PC-9 (cell line): Measurements from ENCODE around the gene SHC1. TPM values are rescaled to one million over a fixed set of nuclear protein-coding genes. Genes with fewer than 3 reads are reported as not detected.

Experiments used
- BruUV-seq: library from RNA; stranded (reverse); fragments of 400-500 nt; replicated peaks from 2 replicates; lab custom pipeline; 2021; lab: Mats Ljungman, UMichigan
- CTCF ChIA-PET: fragments of 300-600 bp; sonication (Branson Sonifier 250); formaldehyde crosslinking; loops from one replicate; lab custom pipeline; 2022; ENCODE audit warnings: antibody characterized with exemption; lab: Charles Lee
- POLR2A ChIA-PET: fragments of 300-600 bp; sonication (Branson Sonifier 250); formaldehyde crosslinking; loops from one replicate; lab custom pipeline; 2022; ENCODE audit warnings: antibody characterized with exemption; ENCODE audit not compliant: unreplicated experiment; lab: Charles Lee
- DNase-seq, 2 experiments: peaks; one replicate each; pipeline versions ENCODE4 v3.0.0 to v3.0.0-alpha.2; 2015 to 2022; ENCODE audit warnings: mixed read lengths in 1 of 2
- H2AFZ ChIP-seq: fragments of 200-600 bp; sonication (generic); 2 replicates; pipeline ENCODE4 v1.8.1; 2017; ENCODE audit warnings: antibody characterized with exemption
- H3F3A ChIP-seq: fragments of 200-600 bp; sonication (generic); 2 replicates; pipeline ENCODE4 v1.8.1; 2017; ENCODE audit warnings: antibody characterized with exemption, mild to moderate bottlenecking, low read depth; ENCODE audit not compliant: insufficient read depth
- H3K27ac ChIP-seq: fragments of 200-600 bp; sonication (generic); 2 replicates; pipeline ENCODE4 v1.6.1; 2016; ENCODE audit warnings: mixed run types
- H3K27me3 ChIP-seq: fragments of 200-600 bp; sonication (generic); 2 replicates; pipeline ENCODE4 v1.6.1; 2016; ENCODE audit warnings: low read depth, mixed run types; ENCODE audit not compliant: insufficient read depth
- H3K36me3 ChIP-seq: fragments of 200-600 bp; sonication (generic); 2 replicates; pipeline ENCODE4 v1.6.1; 2016; ENCODE audit warnings: low read depth, mixed run types
- H3K4me1 ChIP-seq: fragments of 200-600 bp; sonication (generic); replicated peaks from 2 replicates; pipeline ENCODE4 v1.6.1; 2016; ENCODE audit warnings: mixed run types; ENCODE audit not compliant: insufficient read depth
- H3K4me2 ChIP-seq: fragments of 200-600 bp; sonication (generic); 2 replicates; pipeline ENCODE4 v1.6.1; 2017; ENCODE audit warnings: mixed run types
- H3K4me3 ChIP-seq: fragments of 200-600 bp; sonication (generic); 2 replicates; pipeline ENCODE4 v1.6.1; 2016; ENCODE audit warnings: mixed run types
- H3K79me2 ChIP-seq: fragments of 200-600 bp; sonication (generic); 2 replicates; pipeline ENCODE4 v1.6.1; 2017; ENCODE audit warnings: low read depth, mixed run types
- H3K9me2 ChIP-seq: fragments of 200-600 bp; sonication (generic); 2 replicates; pipeline ENCODE4 v1.8.1; 2017; ENCODE audit warnings: mild to moderate bottlenecking; ENCODE audit not compliant: insufficient read depth
- H3K9me3 ChIP-seq: fragments of 200-600 bp; sonication (generic); 2 replicates; pipeline ENCODE4 v1.8.1; 2016; ENCODE audit warnings: low read depth; ENCODE audit not compliant: insufficient read depth
- H4K20me1 ChIP-seq: fragments of 200-600 bp; sonication (generic); 2 replicates; pipeline ENCODE4 v1.8.1; 2017; ENCODE audit not compliant: insufficient read depth
- EZH2 ChIP-seq: fragments of 200-600 bp; sonication (generic); IDR thresholded peaks from 2 replicates; pipeline ENCODE4 v1.8.0; 2017; ENCODE audit warnings: antibody characterized with exemption, low read depth
- intact Hi-C: fragments of 100-400 bp; cut with micrococcal nuclease; formaldehyde crosslinking; loops from one replicate; pipeline ENCODE4 v1.10.0; 2022; ENCODE audit not compliant: unreplicated experiment
- total RNA-seq: library from RNA; stranded (reverse); gene quantifications from 2 replicates; pipeline ENCODE4 v1.2.3, GENCODE V29; 2021
- TF ChIP-seq, protein P1 (sequence below): fragments of 200-600 bp; sonication (generic); conservative IDR thresholded peaks from 2 replicates; pipeline ENCODE4 v1.6.1; 2017; ENCODE audit warnings: mixed run types, antibody characterized with exemption, mild to moderate bottlenecking, moderate library complexity

The SHC1 gene
- total RNA-seq, 1 experiment from 2014 or later = 210 TPM

DNA sequence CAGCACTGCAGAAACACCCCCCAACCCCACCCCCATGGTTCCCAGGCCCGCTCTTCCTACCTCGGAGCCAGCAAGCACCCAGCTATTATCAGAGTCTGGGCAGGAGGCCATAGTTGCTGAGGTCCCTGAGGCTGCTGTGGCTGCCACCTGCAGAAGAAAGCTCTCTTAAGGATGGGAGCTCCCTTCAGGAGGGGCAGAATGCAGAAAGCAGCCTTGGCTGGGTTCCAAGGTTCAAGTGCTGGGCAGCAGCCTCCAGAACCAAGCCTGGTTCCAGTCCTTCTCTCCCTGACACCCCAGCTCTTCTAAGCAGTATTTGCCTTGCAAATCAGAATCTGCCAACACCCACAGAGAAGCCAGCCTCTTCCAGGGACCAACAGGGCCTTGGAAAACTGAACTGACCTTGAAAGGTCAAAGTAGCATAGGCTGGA, 16.9 kb downstream of the SHC1 start:
- DNase-seq = no peak
- intact Hi-C loops = no loop called here
- ChIA-PET POLR2A (no interaction called here), CTCF (interaction anchor here (0.6 kb wide), 1 partner anchor 266 kb away, joined by 3 read pairs; no protein-coding TSS in a partner anchor)
- BruUV-seq = no TSS peak
- Histone ChIP-seq H3K9me3 (no peaks in the 10 kb centered on the region), H3F3A (peaks cover 16% of the 10 kb centered on the region), H3K27ac (no peak overlapping the region), H2AFZ (no peak overlapping the region), H3K27me3 (no peaks in the 10 kb centered on the region), H3K79me2 (no peaks in the 10 kb centered on the region), H3K4me2 (no peak overlapping the region), H3K4me1 (peaks cover 8% of the 10 kb centered on the region; the same call in 1 of the 2 replicates), H3K4me3 (no peak overlapping the region), H3K36me3 (no peaks in the 10 kb centered on the region), H3K9me2 (no peaks in the 10 kb centered on the region), H4K20me1 (no peaks in the 10 kb centered on the region)
- TF ChIP-seq, protein P1, sequence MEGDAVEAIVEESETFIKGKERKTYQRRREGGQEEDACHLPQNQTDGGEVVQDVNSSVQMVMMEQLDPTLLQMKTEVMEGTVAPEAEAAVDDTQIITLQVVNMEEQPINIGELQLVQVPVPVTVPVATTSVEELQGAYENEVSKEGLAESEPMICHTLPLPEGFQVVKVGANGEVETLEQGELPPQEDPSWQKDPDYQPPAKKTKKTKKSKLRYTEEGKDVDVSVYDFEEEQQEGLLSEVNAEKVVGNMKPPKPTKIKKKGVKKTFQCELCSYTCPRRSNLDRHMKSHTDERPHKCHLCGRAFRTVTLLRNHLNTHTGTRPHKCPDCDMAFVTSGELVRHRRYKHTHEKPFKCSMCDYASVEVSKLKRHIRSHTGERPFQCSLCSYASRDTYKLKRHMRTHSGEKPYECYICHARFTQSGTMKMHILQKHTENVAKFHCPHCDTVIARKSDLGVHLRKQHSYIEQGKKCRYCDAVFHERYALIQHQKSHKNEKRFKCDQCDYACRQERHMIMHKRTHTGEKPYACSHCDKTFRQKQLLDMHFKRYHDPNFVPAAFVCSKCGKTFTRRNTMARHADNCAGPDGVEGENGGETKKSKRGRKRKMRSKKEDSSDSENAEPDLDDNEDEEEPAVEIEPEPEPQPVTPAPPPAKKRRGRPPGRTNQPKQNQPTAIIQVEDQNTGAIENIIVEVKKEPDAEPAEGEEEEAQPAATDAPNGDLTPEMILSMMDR = no peak
- TF ChIP-seq EZH2 = no peak

DNA sequence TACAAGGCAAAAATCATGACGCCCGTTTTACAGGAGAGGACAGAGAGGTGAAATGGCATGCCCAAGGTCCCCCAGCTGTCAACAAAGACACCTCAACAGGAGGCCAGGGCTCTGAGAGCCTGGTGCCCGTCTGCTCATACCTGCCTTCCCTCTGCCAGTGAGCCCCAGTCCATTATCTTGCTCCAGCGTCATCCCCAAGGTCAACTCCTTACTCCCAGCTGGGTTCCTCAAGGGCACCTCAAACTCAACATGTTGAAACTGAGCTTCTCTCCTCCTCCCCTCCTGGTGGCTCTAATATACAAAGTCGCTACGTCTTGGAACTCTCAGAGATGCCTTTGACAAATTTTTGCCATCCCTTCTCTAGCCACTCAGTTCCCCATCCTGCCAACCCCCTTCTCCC, 17.9 kb downstream of the SHC1 start:
- TF ChIP-seq, protein P1 = no peak
- no peak for TF ChIP-seq EZH2
- no peaks in the 10 kb centered on the region for H3K27me3 ChIP-seq
- H3F3A ChIP-seq = peaks cover 7% of the 10 kb centered on the region; the same call in 1 of the 2 replicates
- no peak overlapping the region for H3K27ac ChIP-seq
- no peaks in the 10 kb centered on the region for H3K9me2 ChIP-seq
- no peaks in the 10 kb centered on the region for H3K9me3 ChIP-seq
- no TSS peak for BruUV-seq
- no peaks in the 10 kb centered on the region for H3K79me2 ChIP-seq
- POLR2A ChIA-PET = no interaction called here
- peaks cover 8% of the 10 kb centered on the region; the same call in 1 of the 2 replicates for H3K4me1 ChIP-seq
- no peak for DNase-seq
- no peak overlapping the region for H3K4me2 ChIP-seq
- no peaks in the 10 kb centered on the region for H3K36me3 ChIP-seq
- CTCF ChIA-PET = no interaction called here
- H2AFZ ChIP-seq = no peak overlapping the region
- H3K4me3 ChIP-seq = no peak overlapping the region
- no peaks in the 10 kb centered on the region for H4K20me1 ChIP-seq
- intact Hi-C loops = no loop called here

DNA sequence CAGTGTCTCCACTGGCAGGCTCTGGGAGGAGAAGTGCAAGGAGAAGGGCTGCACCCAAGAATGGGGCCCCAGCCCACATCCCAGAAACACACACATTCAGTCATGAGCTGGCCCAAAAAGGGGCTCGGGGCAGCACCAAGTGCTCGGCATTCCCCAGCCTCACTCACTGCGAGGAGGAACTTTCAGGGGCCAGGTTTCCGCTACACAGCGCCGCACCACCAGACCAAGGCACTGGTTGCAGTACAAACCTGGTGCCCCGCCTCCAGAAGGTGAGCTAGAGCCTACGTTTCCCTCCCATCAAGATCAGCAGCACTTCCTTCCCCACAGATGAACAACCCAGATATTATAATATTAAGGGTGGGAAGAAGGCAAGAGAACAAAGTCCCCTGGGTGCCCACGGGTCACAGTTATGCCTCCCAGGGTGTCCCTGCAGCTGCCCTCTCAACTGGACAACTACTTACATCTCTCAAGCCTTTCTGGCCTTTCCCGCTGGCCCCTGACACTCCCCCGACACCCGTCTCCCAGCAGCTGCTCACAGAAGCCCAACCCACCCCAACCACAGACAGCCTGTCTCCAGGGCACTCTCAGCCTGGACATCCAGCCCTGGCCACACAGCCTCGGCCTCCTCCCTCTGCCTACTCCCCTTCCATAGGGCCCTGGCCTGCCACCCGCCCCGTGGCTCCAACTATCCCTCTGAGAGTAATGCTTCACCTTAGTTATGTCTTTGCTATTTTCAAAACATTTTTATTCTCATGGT, 18.5 kb downstream of the SHC1 start:
- Histone ChIP-seq H3K79me2 (no peaks in the 10 kb centered on the region), H3K27me3 (no peaks in the 10 kb centered on the region), H3K4me1 (peaks cover 8% of the 10 kb centered on the region; the same call in 1 of the 2 replicates), H2AFZ (no peak overlapping the region), H3K9me3 (no peaks in the 10 kb centered on the region), H3K4me2 (no peak overlapping the region), H4K20me1 (no peaks in the 10 kb centered on the region), H3K9me2 (no peaks in the 10 kb centered on the region), H3K27ac (no peak overlapping the region), H3F3A (peaks cover 7% of the 10 kb centered on the region; the same call in 1 of the 2 replicates), H3K4me3 (no peak overlapping the region), H3K36me3 (no peaks in the 10 kb centered on the region)
- POLR2A ChIA-PET = no interaction called here
- TF ChIP-seq, protein P1 = no peak
- no peak for TF ChIP-seq EZH2
- no TSS peak for BruUV-seq
- CTCF ChIA-PET = no interaction called here
- DNase-seq = no peak
- intact Hi-C loops = no loop called here
